ENCODE measurements around the gene WNT8B.

Gene WNT8B

DNA sequence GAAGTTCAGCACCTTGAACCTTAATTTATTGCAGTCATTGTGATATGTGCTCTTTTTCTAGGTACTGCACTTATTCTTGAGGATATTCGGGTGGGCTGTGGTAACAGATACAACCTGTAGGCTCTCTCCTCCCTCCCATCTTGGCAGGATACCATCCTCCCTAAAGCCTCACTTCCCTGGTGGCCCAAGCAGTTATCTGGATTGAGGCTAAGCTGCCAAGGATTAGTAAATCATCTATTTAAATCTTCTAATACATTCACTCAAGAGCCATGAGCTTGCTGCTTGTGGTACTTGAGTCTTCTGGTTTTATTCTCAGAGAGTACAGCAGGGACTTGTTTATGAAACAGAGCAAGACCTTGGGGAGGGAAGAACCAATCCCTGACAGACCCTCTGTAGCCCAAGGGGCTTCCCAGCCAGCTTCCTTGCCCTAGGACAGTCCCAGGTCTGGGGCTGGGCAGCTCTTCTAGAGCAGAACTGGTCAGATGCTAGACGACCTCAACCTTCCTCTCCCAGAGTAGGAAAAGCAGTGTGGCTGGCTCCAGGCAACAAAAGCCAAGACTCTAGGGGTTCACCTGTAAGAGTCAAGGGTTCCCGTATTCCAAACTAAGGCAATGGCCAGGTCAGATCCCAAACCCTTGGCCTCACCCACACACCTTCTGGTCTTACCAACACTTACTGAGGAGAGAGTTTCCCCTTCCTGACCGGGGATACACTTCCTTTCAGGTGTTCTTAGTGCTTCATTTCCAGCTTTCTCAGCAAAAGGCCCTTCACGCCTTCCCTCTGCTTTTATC is 21.3 kb downstream of the WNT8B start:
- no peak for DNase-seq (ENCODE audit: low read depth in 2 of 2)

DNA sequence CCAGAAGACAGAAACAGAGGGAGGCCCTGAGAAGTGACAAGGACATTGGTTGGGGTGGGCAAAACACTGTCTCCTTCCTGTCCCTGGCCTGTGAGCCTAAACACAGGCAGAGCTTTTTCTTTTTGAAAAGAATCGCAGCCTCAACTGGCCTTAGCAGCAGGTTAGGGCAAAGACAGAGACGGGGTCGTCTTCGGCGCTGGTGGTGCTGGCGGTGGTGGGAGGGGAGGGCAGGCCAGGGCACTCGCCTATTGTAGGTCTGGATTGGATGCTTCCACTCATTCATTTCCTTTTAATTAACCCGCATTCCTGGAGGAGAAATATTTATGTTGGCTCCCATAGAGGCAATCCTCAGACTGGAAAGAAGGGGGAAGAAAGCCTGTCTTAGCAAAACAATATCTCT is 22.6 kb downstream of the WNT8B start:
- DNase-seq (ENCODE audit: low read depth in 2 of 2): no peak

- no peak for DNase-seq (ENCODE audit: low read depth in 2 of 2)
Observed at GRCh38 chr10:100485801-100486495, 23.1 kb downstream of the WNT8B start.

GRCh38 chr10:100487529-100487928 is 24.7 kb downstream of the WNT8B start:
- no peak for DNase-seq (ENCODE audit: low read depth in 2 of 2)

DNA sequence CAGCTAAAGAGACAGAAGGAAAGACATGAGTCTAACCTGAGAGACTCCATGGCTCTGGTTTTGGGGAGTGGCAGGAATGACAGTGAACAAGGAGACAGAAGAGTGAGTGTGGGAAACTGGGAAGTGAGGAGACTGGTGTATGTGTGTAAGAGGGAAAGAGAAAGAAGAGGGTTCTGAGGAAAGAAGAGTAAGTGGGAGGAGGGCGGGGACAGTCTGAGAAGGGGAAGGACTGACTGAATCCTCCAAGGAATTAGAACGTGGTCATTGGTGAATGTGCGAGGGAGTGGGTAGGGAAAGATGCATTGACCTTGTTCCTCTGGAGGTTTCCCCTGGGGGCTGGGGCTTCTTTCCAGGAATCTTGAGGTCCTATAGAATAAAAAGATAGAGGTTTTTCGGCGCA is 26.6 kb downstream of the WNT8B start:
- no peak for DNase-seq (ENCODE audit: low read depth in 2 of 2)

GRCh38 chr10:100490531-100490930 is 27.7 kb downstream of the WNT8B start:
- no peak for DNase-seq (ENCODE audit: low read depth in 2 of 2)

- DNase-seq (ENCODE audit: low read depth in 2 of 2): no peak
Observed at GRCh38 chr10:100496567-100496966, 33.8 kb downstream of the WNT8B start.

GRCh38 chr10:100498059-100498458 is 35.2 kb downstream of the WNT8B start:
- DNase-seq (ENCODE audit: low read depth in 2 of 2): no peak

GRCh38 chr10:100501423-100501822 is 38.6 kb downstream of the WNT8B start:
- no peak for DNase-seq (ENCODE audit: low read depth in 2 of 2)

DNA sequence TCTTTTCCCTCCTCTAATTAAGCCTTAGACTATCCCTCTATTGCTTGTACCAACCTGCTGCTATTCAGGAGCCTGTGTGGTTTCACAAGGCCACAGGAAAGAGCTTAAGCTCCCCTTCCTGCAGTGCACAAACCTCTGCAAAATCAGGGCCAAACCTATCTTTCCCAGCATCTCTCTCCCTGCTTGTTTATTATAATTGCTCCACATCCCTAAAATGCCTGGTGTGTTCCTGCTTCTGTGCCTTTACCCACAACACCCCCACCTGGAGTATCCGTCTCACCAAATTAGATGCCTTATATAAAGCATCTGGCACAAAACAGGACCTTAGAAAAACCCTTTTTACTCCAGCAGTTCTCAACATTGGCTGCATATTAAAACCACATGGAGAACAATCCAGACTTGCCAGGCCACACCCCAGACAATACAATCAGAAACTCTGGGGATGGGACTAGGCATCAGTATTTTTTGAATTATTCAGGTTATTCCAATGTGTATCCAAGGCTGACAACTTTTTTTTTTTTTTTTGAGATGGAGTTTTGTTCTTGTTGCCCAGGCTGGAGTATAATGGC is 40.2 kb downstream of the WNT8B start:
- no peak for DNase-seq (ENCODE audit: low read depth in 2 of 2)

- DNase-seq (ENCODE audit: low read depth in 2 of 2): no peak
Observed at GRCh38 chr10:100504096-100504495, 41.3 kb downstream of the WNT8B start.

DNA sequence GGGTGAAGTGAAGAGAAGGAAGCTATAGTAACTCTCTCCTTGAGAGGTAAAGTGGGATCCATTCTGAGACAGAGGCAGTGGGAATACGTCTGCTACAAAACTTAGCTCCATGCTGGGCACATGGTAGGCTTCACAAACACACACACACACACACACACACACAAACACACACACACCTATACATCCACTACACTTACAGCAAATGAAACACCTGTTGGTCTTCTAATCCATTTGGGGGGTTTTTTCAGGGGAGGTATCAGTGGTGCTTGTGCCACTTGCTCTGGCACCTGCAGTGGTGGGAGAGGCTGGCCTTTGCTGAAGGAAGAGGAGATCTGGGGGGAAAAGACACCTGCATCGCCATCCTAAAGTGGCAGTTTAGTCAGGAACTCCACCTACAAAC is 42.4 kb downstream of the WNT8B start:
- no peak for DNase-seq (ENCODE audit: low read depth in 2 of 2)

DNA sequence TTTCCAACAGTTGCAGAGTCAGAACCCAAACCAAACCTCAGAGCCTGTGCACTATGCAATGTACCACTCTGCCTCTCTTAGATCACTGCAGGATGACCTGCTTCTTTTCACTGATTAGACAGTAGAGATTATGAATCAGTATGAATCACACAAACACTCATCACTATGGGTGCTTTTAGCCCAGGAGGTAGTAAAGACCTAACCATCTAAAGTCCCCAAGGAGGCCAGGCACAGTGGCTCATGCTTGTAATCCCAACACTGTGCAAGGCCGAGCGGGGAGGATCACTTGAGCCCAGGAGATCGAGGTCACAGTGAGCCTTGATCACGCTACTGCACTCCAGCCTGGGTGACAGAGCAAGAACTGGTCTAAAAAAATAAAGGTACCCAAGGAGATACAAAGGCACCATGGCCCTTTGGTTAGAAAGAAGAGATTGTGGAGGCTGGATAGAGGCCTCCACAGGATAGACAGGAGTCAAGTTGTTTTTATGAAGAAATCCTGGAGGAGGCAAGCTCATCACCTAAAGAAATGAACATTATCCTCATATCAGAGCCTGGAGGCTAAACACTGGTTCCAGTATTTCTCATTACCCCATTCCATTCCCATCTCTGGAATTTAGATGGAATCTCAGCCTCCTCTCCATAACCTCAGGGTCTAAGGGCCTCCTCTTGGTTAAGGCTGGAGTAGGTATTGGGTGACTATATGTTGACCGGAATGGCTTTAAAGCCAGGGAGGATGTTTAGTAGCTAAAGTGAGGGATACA is 44.0 kb downstream of the WNT8B start:
- DNase-seq (ENCODE audit: low read depth in 2 of 2): no peak

DNA sequence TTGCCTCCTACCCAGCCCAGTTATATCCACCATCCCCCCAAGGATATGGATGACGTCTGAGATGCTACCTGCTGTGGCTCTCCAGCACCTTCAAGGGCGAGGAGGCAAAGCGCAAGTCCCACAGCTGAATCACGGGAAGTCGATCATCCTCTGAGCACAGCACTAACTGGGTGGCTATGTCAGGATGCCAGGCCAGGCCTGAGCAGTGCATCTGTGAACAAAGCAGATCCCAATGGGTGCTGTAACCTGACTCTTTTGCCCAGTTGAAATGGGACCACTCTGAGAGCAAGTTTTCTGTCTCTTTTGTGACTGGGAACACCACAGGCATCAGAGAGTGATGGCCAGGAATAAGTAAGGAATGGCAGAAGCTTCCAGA is 44.5 kb downstream of the WNT8B start:
- DNase-seq (ENCODE audit: low read depth in 2 of 2): no peak

GRCh38 chr10:100508266-100508665 is 45.5 kb downstream of the WNT8B start:
- no peak for DNase-seq (ENCODE audit: low read depth in 2 of 2)

DNA sequence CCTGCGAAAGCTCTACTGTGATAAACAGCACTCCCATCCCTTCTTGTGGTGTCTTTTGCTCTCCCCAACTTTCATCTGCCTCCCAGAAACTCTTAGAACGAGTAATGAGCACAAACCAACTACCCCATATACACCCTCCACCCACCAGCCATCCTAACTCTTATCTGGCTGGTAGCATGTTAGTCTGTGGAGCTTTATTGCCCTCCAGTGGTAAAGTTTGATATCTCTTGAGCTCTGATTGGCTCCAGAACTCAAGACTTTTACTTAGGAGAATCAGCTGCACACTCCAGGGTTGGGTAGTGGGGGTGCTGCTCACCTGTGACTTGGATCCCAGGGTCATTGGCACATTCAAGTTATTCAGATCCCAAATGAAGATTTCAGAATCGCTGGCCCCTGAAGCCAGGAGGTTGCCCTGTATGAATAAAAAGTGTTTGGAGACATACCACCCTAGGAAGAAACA is 45.9 kb downstream of the WNT8B start:
- DNase-seq (ENCODE audit: low read depth in 2 of 2): peak in 1 of 2 donors; percentile 42

DNA sequence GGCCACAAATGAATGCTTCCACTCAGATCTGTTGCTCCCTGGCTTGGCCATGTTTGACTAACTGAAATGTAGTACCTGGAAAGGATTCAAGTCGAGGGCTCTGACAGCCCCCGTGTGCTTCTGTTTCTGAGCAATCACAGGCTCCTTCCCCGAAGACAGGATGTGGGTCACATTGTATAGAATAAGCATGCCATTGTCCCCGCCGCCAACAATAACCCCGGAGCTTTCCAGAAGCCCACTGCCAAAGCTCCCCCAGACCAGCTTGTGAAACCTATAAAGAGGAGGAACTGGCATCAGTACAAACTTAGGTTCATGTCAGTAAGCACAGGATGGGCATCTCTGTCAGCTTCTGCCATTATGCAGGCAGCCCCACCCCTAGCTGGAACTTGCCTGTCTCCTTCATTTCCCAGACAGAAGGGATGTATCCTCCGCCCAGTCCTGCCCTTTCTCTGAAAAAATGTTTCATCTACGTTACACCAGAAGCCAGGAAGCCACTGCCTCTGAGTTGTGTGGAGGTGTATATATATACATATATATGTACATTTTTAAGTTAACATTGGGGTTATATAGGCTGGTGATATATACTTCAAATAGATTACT is 46.5 kb downstream of the WNT8B start:
- DNase-seq (ENCODE audit: low read depth in 2 of 2): peak in 1 of 2 donors; percentile 51

DNA sequence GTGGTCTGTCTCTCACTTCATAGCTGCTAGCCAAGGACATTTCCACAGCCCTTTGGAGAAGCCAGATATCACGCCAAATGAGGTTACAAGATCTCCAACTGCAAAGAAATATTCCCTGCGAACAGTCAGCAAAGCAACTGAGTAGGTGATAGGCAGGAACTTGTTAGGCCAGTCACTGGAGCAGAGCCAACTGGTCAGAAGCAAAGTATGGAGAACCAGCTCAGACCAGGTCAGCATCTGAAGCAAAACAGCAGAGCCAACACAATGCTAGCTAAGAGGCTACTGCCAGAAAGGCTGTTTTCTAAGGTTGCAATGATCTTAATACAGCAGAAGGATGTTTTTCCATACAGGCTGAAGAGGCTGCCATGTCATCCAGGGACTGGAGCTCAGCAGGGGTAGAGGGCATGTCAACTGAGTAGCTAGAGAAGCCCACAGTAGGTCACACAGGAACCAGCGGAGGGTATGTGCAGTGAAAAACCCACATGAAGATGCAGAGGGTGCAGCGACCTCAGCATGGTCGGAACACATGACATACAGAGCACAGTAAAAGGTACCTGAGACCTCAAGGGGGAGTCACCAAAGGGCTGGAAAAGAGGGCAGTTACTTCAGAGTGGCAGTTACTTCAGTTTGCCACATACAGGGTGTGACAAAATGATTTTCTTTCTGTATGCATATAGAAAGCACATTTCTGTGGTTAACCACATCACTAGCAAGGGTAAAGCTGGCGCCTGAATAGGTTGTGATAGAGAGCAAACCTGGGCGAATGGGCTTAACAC is 47.9 kb downstream of the WNT8B start:
- peak in 1 of 2 donors; percentile 52 for DNase-seq (ENCODE audit: low read depth in 2 of 2)

GRCh38 chr10:100515612-100516011 is 52.8 kb downstream of the WNT8B start:
- no peak for DNase-seq (ENCODE audit: low read depth in 2 of 2)

DNA sequence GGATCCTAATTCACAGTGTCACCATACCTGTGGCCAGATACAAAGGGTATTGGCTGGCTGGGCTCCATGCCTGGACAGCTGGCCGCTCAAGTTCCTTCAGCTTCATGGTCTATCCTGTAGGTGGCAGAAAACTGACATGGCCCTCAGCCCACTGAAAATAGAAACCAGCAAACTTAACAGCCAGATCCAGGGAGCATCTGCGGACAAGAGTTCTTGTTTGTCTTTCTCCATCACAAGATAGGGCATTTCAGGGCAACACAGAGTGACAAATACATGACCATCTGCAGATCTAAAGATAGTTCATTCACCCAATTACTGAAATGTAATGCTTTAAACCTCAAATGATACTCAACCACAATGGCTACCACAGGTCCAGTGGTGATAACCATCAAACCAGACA is 54.0 kb downstream of the WNT8B start:
- no peak for DNase-seq (ENCODE audit: low read depth in 2 of 2)

GRCh38 chr10:100518761-100519241 is 56.0 kb downstream of the WNT8B start:
- peak; percentile 37 to 56 for DNase-seq (ENCODE audit: low read depth in 2 of 2)

Data from stimulated activated CD4-positive, alpha-beta T cell treated with anti-CD3 and anti-CD28 coated beads, Interleukin-1b, Interleukin-23, amount 100 ng/mL, for 4 hours (primary cell).